MM.1S (cell line): Measurements from ENCODE around the gene LRMDA.

ENCODE experiments used
- DNase-seq: peaks from one replicate; pipeline ENCODE4 v3.0.0-alpha.2; 2015
- H2AFZ ChIP-seq: fragments of 300-600 bp; sonication (generic); 2 replicates; pipeline ENCODE4 v1.6.0; 2016; ENCODE audit warnings: antibody characterized with exemption, low read length
- H3F3A ChIP-seq: fragments of 300-600 bp; sonication (generic); 2 replicates; pipeline ENCODE4 v1.6.1; 2016; ENCODE audit warnings: mild to moderate bottlenecking, antibody characterized with exemption, low read length, moderate library complexity, mixed read lengths; ENCODE audit not compliant: insufficient read depth
- H3K27ac ChIP-seq: fragments of 300-600 bp; sonication (generic); 2 replicates; pipeline ENCODE4 v1.5.1; 2016; ENCODE audit warnings: mild to moderate bottlenecking, low read length
- H3K27me3 ChIP-seq: fragments of 300-600 bp; sonication (generic); replicated peaks from 2 replicates; pipeline ENCODE4 v1.6.0; 2016; ENCODE audit warnings: low read length; ENCODE audit not compliant: insufficient read depth
- H3K36me3 ChIP-seq: fragments of 300-600 bp; sonication (generic); replicated peaks from 2 replicates; pipeline ENCODE4 v1.6.1; 2016; ENCODE audit warnings: mild to moderate bottlenecking, low read length, mixed read lengths; ENCODE audit not compliant: insufficient read depth
- H3K4me1 ChIP-seq: fragments of 300-600 bp; sonication (generic); 2 replicates; pipeline ENCODE4 v1.6.1; 2016; ENCODE audit warnings: low read length, mixed read lengths
- H3K4me2 ChIP-seq: fragments of 300-600 bp; sonication (generic); 2 replicates; pipeline ENCODE4 v1.6.0; 2016; ENCODE audit warnings: low read depth, low read length
- H3K4me3 ChIP-seq: fragments of 300-600 bp; sonication (generic); 2 replicates; pipeline ENCODE4 v1.5.1; 2016; ENCODE audit warnings: low read length, mixed read lengths
- H3K79me2 ChIP-seq: fragments of 300-600 bp; sonication (generic); 2 replicates; pipeline ENCODE4 v1.6.1; 2016; ENCODE audit warnings: mixed run types, low read length, mixed read lengths
- H3K9ac ChIP-seq: fragments of 300-600 bp; sonication (generic); 2 replicates; pipeline ENCODE4 v1.6.1; 2016; ENCODE audit warnings: low read length, mixed read lengths
- H3K9me2 ChIP-seq: fragments of 300-600 bp; sonication (generic); replicated peaks from 2 replicates; pipeline ENCODE4 v1.6.1; 2016; ENCODE audit warnings: mild to moderate bottlenecking, low read length, mixed read lengths; ENCODE audit not compliant: insufficient read depth
- H3K9me3 ChIP-seq: fragments of 300-600 bp; sonication (generic); replicated peaks from 2 replicates; pipeline ENCODE4 v1.6.1; 2016; ENCODE audit warnings: mild to moderate bottlenecking, low read length, mixed read lengths; ENCODE audit not compliant: insufficient read depth
- H4K20me1 ChIP-seq: fragments of 300-600 bp; sonication (generic); 2 replicates; pipeline ENCODE4 v1.6.1; 2016; ENCODE audit warnings: mild to moderate bottlenecking, low read length, moderate library complexity, mixed read lengths; ENCODE audit not compliant: insufficient read depth
- EZH2 ChIP-seq: fragments of 300-600 bp; sonication (generic); optimal IDR thresholded peaks from 2 replicates; pipeline ENCODE3; 2017; ENCODE audit warnings: low read depth, mild to moderate bottlenecking, antibody characterized with exemption, low read length, mixed read lengths
- EZH2phosphoT487 ChIP-seq: fragments of 300-600 bp; sonication (generic); IDR thresholded peaks from 2 replicates; pipeline ENCODE4 v1.6.1; 2018; ENCODE audit warnings: antibody characterized with exemption, low read length
- TF ChIP-seq, protein P1 (sequence below): fragments of 300-600 bp; sonication (generic); IDR thresholded peaks from 2 replicates; pipeline ENCODE4 v1.5.1; 2016; ENCODE audit warnings: antibody characterized with exemption, low read length, mixed read lengths

Gene LRMDA

DNA sequence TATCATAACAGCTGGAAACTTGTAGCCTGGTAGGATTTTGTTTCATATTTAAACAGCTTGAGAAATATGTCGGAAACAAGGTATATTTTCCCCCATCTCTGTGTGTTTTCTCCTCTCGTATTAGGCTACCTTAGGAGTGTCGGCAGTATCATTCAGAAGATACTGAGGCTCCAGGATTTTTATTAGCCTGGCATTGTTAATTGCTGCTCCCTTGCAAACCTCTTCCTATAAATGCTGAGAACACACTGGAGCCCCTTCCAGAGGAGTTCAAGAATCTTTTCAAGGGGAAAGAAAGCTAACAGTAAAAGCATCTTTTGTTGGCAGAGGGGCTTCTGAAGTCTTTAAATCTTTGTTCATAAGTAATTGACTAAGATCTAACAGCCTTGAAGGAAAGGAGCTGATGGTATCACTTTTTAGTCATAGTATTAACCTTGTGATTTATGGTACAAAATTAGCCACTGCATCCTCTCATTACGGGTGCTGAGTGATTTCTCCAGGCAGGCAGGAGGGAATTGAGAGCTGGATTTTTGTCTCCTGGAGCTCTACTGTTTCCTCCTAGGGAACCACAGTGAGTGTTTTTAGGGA, 998.7 kb downstream of the LRMDA start:
- no peak overlapping the region for H2AFZ ChIP-seq
- TF ChIP-seq, protein P1, sequence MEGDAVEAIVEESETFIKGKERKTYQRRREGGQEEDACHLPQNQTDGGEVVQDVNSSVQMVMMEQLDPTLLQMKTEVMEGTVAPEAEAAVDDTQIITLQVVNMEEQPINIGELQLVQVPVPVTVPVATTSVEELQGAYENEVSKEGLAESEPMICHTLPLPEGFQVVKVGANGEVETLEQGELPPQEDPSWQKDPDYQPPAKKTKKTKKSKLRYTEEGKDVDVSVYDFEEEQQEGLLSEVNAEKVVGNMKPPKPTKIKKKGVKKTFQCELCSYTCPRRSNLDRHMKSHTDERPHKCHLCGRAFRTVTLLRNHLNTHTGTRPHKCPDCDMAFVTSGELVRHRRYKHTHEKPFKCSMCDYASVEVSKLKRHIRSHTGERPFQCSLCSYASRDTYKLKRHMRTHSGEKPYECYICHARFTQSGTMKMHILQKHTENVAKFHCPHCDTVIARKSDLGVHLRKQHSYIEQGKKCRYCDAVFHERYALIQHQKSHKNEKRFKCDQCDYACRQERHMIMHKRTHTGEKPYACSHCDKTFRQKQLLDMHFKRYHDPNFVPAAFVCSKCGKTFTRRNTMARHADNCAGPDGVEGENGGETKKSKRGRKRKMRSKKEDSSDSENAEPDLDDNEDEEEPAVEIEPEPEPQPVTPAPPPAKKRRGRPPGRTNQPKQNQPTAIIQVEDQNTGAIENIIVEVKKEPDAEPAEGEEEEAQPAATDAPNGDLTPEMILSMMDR, result no peak
- TF ChIP-seq EZH2phosphoT487, result no peak
- TF ChIP-seq EZH2, result no peak
- no peak overlapping the region for H3K9ac ChIP-seq
- no peaks in the 10 kb centered on the region for H4K20me1 ChIP-seq
- no peak for DNase-seq
- H3K27me3 ChIP-seq, result no peaks in the 10 kb centered on the region
- no peaks in the 10 kb centered on the region for H3K4me1 ChIP-seq
- H3K79me2 ChIP-seq, result no peaks in the 10 kb centered on the region
- H3K4me2 ChIP-seq, result no peak overlapping the region
- no peaks in the 10 kb centered on the region for H3K9me2 ChIP-seq
- H3K27ac ChIP-seq, result no peak overlapping the region
- no peaks in the 10 kb centered on the region for H3F3A ChIP-seq
- H3K36me3 ChIP-seq, result no peaks in the 10 kb centered on the region
- no peak overlapping the region for H3K4me3 ChIP-seq
- no peaks in the 10 kb centered on the region for H3K9me3 ChIP-seq

DNA sequence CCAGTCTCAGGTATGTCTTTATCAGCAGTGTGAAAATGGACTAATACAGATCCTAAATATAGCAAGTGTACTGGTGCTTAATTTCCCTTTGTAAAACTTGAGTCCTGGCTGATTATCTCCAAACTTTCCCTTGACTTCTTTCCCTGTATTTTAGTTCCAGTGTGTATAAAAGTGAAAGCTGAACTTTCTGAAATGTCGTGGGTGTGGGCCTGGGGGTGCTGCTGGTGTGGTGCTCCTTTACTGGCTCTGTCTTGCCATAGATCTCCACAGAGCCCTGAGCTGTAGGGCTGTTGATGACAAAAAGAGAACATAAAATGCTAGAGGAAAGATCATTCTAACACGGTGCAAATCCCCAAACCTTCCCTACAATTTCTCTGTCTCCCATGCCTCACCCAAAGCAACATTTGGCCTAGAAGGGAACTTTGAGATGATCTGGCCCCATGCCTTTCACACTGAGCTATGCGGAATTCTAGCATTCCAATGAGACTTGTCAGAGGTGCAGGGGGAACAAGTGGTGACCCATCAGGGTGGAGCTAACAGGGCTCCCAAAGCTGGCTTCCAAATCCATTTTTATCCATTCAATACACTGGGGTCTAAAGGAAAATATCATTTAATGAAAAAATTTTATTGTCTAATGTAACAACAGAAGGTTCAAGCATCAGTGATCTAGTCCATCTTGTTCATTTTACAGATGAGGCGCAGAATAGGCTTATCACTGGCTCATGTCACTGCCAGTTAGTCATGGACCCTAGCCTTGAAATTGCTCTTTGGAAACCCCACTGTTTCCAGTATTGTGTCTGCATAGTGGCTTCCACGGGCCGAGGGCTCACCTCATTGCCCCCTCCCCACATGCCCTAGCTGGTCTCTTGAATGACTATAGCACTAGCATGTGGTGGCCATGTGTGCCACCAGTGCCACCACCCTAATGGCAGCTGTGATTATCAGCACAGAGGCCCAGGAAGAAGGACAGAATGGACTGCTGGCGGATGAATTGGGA, 1000.9 kb downstream of the LRMDA start:
- H3K27ac ChIP-seq, result no peak overlapping the region
- no peaks in the 10 kb centered on the region for H3K4me1 ChIP-seq
- H3K36me3 ChIP-seq, result no peaks in the 10 kb centered on the region
- no peak overlapping the region for H3K4me3 ChIP-seq
- no peaks in the 10 kb centered on the region for H4K20me1 ChIP-seq
- H3K9me2 ChIP-seq, result no peaks in the 10 kb centered on the region
- H2AFZ ChIP-seq, result no peak overlapping the region
- no peaks in the 10 kb centered on the region for H3K27me3 ChIP-seq
- no peaks in the 10 kb centered on the region for H3F3A ChIP-seq
- H3K9me3 ChIP-seq, result no peaks in the 10 kb centered on the region
- no peak overlapping the region for H3K9ac ChIP-seq
- DNase-seq, result no peak
- no peaks in the 10 kb centered on the region for H3K79me2 ChIP-seq
- no peak overlapping the region for H3K4me2 ChIP-seq
- TF ChIP-seq, protein P1, result no peak
- TF ChIP-seq EZH2phosphoT487 (no peak), EZH2 (no peak)

DNA sequence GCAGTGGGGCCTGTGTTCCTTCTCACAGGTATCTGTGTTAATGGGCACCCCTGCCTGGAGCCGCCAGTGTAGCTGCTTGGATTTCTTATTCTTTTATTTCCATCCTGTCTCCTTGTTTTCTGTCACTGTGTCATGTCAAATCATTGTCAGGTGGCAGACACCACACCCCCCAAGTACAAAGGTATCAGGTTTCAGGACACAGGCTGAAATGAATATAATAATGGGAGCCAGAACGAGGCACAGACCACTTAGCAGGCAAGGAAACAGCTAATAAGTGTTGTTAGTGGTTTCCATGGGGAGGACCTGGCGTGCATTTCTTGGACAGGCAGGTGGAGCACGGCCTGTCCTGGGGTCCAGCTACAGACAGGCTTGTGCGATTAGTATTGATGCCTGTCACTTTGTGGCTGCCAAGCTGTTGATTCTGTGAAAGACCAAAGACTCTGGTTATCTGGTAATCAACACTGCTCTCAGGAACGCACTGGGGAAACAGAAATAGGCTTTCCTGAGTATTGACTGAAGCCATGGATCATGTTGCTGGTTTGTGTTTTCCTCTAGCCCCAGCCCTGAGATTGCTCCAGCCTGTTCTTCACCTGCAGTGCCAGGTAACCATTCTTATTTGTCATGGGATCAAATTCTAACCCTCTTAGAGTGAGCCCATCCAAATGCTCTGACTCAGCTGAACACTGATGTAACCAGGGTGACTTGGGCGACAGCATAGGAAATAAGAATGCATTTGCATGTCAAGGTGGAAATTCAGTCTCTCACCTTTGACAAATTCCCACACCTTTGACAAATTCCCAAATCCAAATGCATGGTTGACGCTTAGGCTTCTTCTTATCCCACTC, 1002.0 kb downstream of the LRMDA start:
- no peaks in the 10 kb centered on the region for H3K27me3 ChIP-seq
- no peaks in the 10 kb centered on the region for H3K9me3 ChIP-seq
- no peak overlapping the region for H3K4me3 ChIP-seq
- H3K79me2 ChIP-seq, result no peaks in the 10 kb centered on the region
- H3K9ac ChIP-seq, result no peak overlapping the region
- H3F3A ChIP-seq, result no peaks in the 10 kb centered on the region
- H2AFZ ChIP-seq, result no peak overlapping the region
- no peaks in the 10 kb centered on the region for H4K20me1 ChIP-seq
- no peaks in the 10 kb centered on the region for H3K4me1 ChIP-seq
- no peak for TF ChIP-seq EZH2phosphoT487
- TF ChIP-seq, protein P1, result no peak
- no peak for TF ChIP-seq EZH2
- no peaks in the 10 kb centered on the region for H3K9me2 ChIP-seq
- no peak for DNase-seq
- no peak overlapping the region for H3K27ac ChIP-seq
- no peak overlapping the region for H3K4me2 ChIP-seq
- no peaks in the 10 kb centered on the region for H3K36me3 ChIP-seq
